ENCODE data around the gene LDLRAD3. TPM values are rescaled to one million over a fixed set of nuclear protein-coding genes. Genes with fewer than 3 reads are reported as not detected.

The LDLRAD3 gene
- total RNA-seq, 1 donor from 2014 or later, result 1.2 TPM

- ATAC-seq (ENCODE audit: poor library complexity) (no peak), DNase-seq (no peak)
Observed at GRCh38 chr11:36280531-36280930, 336.7 kb downstream of the LDLRAD3 start.

More at GRCh38 chr11:36280531-36280930, 336.7 kb downstream of the LDLRAD3 start:
- intact Hi-C loops (cut with DNase I), result no loop called here

Small RNA genes within 50 kb of the gene (microRNA-seq; reads per million reads assigned to microRNA genes)
- gene MIR3973, result not detected
